ENCODE results near the gene SEPTIN12. TPM values are rescaled to one million over a fixed set of nuclear protein-coding genes. Genes with fewer than 3 reads are reported as not detected.

SEPTIN12 gene
- total and polyA plus RNA-seq, 2 experiments from 2014 or later = not detected

GRCh38 chr16:4777339-4778049 is 10.7 kb downstream of the SEPTIN12 start:
- peaks cover 8% of the 10 kb centered on the region; the same call in 2 of the 3 replicates for H3K36me3 Mint-ChIP-seq (ENCODE audit: low read depth)
- Histone ChIP-seq H3K27ac (ENCODE audit: low read depth) (no peak overlapping the region), H3K4me3 (no peak overlapping the region), H3K27me3 (ENCODE audit: insufficient read depth) (no peaks in the 10 kb centered on the region), H3K36me3 (ENCODE audit: insufficient read depth) (no peaks in the 10 kb centered on the region), H3F3A (replicated peaks; ENCODE audit: low read depth) (no peaks in the 10 kb centered on the region), H2AFZ (no peak overlapping the region; the same call in 1 of the 2 replicates), H3K4me1 (ENCODE audit: insufficient read depth) (no peaks in the 10 kb centered on the region), H3K9me2 (ENCODE audit: insufficient read depth) (no peaks in the 10 kb centered on the region), H3K4me2 (no peak overlapping the region), H4K20me1 (replicated peaks; ENCODE audit: insufficient read depth) (no peaks in the 10 kb centered on the region), H3K79me2 (replicated peaks; ENCODE audit: insufficient read depth) (no peaks in the 10 kb centered on the region)
- TF ChIP-seq CREB1 (CRISPR knock-in tag; IDR thresholded peaks at IDR 0.05; ENCODE audit: low read depth) = no peak
- TF ChIP-seq ZNF462 (CRISPR knock-in tag; IDR thresholded peaks at IDR 0.05) = no peak
- no peak for TF ChIP-seq NANOG (IDR thresholded peaks at IDR 0.05; ENCODE audit: borderline replicate concordance)
- no peak for TF ChIP-seq ZNF331 (CRISPR knock-in tag; IDR thresholded peaks at IDR 0.05; ENCODE audit: low read depth)
- TF ChIP-seq POLR2AphosphoS5 (IDR thresholded peaks at IDR 0.05; ENCODE audit: low read depth) = no peak
- TF ChIP-seq JUNB (IDR thresholded peaks at IDR 0.05; ENCODE audit: unreplicated experiment) = no peak
- TF ChIP-seq EZH2phosphoT487 (IDR thresholded peaks at IDR 0.05; ENCODE audit: unreplicated experiment) = no peak
- H3K4me3 Mint-ChIP-seq = no peak overlapping the region
- ATAC-seq (no peak), DNase-seq (ENCODE audit: low spot score) (no peak)
- H3K4me1 Mint-ChIP-seq = no peaks in the 10 kb centered on the region
- peaks cover 3% of the 10 kb centered on the region; the same call in 2 of the 3 replicates for H3K9me3 Mint-ChIP-seq
- H3K27me3 Mint-ChIP-seq (ENCODE audit: insufficient read depth, low read depth, poor library complexity) = peaks cover 15% of the 10 kb centered on the region
- H3K27ac Mint-ChIP-seq = no peak overlapping the region
